ENCODE measurements around the gene KCNQ5.

The KCNQ5 gene

GRCh38 chr6:73079611-73079955 lies 457.7 kb downstream of the KCNQ5 start:
- H3K4me3 ChIP-seq (ENCODE audit: low read depth, low read length), result no peak overlapping the region
- peaks cover 0 to 3% of the 10 kb centered on the region in 2 experiments for H3K36me3 ChIP-seq (ENCODE audit: control insufficient read depth in 1 of 2, insufficient read depth in 2 of 2, low read length in 2 of 2)
- no peak for DNase-seq
- no peaks in the 10 kb centered on the region for H3K4me1 ChIP-seq (ENCODE audit: control insufficient read depth in 1 of 2, insufficient read depth in 2 of 2, low read length in 2 of 2)
- no peak overlapping the region for H2BK12ac ChIP-seq (ENCODE audit: low read length)
- H3K23ac ChIP-seq (ENCODE audit: low read length), result no peak overlapping the region
- no peak overlapping the region for H4K8ac ChIP-seq (ENCODE audit: low read depth, low read length)
- no peak overlapping the region for H4K12ac ChIP-seq (ENCODE audit: low read depth, low read length)
- no peaks in the 10 kb centered on the region for H3K9me3 ChIP-seq (ENCODE audit: insufficient read depth, low read depth, low read length)
- WGBS (ENCODE audit: extremely low coverage, insufficient coverage, insufficient read length), result no CpG with 5 or more reads among the region's 3 CpGs
- H2BK120ac ChIP-seq (ENCODE audit: insufficient read depth, low read length, poor library complexity), result no peak overlapping the region
- no peak overlapping the region for H3K27ac ChIP-seq (ENCODE audit: low read depth, low read length)
- H3K18ac ChIP-seq (ENCODE audit: low read length), result no peak overlapping the region
- H3K14ac ChIP-seq (ENCODE audit: low read length), result no peak overlapping the region
- H3K4me2 ChIP-seq (ENCODE audit: low read length), result no peak overlapping the region
- no peaks in the 10 kb centered on the region for H3K79me2 ChIP-seq (ENCODE audit: control insufficient read depth, insufficient read depth, low read length, poor library complexity)
- H4K91ac ChIP-seq (ENCODE audit: low read depth, low read length), result no peak overlapping the region
- no peaks in the 10 kb centered on the region for H3K79me1 ChIP-seq (ENCODE audit: low read length)
- H3K4ac ChIP-seq (ENCODE audit: low read depth, low read length), result no peak overlapping the region
- no peaks in the 10 kb centered on the region for H3K27me3 ChIP-seq (ENCODE audit: insufficient read depth, low read length)
- no peak overlapping the region for H2AK5ac ChIP-seq (ENCODE audit: low read length)
- no peak overlapping the region for H3K9ac ChIP-seq (ENCODE audit: low read length)
- H2BK5ac ChIP-seq (ENCODE audit: low read depth, low read length, poor library complexity), result no peak overlapping the region
- H2AFZ ChIP-seq (ENCODE audit: insufficient read depth, low read length, poor library complexity), result no peak overlapping the region

GRCh38 chr6:73079978-73080377 lies 458.1 kb downstream of the KCNQ5 start:
- Histone ChIP-seq H3K4me1 (ENCODE audit: control insufficient read depth in 1 of 2, insufficient read depth in 2 of 2, low read length in 2 of 2) (no peaks in the 10 kb centered on the region), H4K8ac (ENCODE audit: low read depth, low read length) (no peak overlapping the region), H3K9me3 (ENCODE audit: insufficient read depth, low read depth, low read length) (no peaks in the 10 kb centered on the region), H3K23ac (ENCODE audit: low read length) (no peak overlapping the region), H3K18ac (ENCODE audit: low read length) (no peak overlapping the region), H2AK5ac (ENCODE audit: low read length) (no peak overlapping the region), H3K4ac (ENCODE audit: low read depth, low read length) (no peak overlapping the region), H3K4me3 (ENCODE audit: low read depth, low read length) (no peak overlapping the region), H3K36me3 (ENCODE audit: control insufficient read depth in 1 of 2, insufficient read depth in 2 of 2, low read length in 2 of 2) (peaks cover 0 to 3% of the 10 kb centered on the region in 2 experiments), H2BK5ac (ENCODE audit: low read depth, low read length, poor library complexity) (no peak overlapping the region), H3K4me2 (ENCODE audit: low read length) (no peak overlapping the region), H3K9ac (ENCODE audit: low read length) (no peak overlapping the region), H3K14ac (ENCODE audit: low read length) (no peak overlapping the region), H3K27me3 (ENCODE audit: insufficient read depth, low read length) (no peaks in the 10 kb centered on the region), H2BK12ac (ENCODE audit: low read length) (no peak overlapping the region), H3K27ac (ENCODE audit: low read depth, low read length) (no peak overlapping the region), H2BK120ac (ENCODE audit: insufficient read depth, low read length, poor library complexity) (no peak overlapping the region), H2AFZ (ENCODE audit: insufficient read depth, low read length, poor library complexity) (no peak overlapping the region), H3K79me2 (ENCODE audit: control insufficient read depth, insufficient read depth, low read length, poor library complexity) (no peaks in the 10 kb centered on the region), H4K12ac (ENCODE audit: low read depth, low read length) (no peak overlapping the region), H3K79me1 (ENCODE audit: low read length) (no peaks in the 10 kb centered on the region), H4K91ac (ENCODE audit: low read depth, low read length) (no peak overlapping the region)
- WGBS (ENCODE audit: extremely low coverage, insufficient coverage, insufficient read length), result no CpG with 5 or more reads among the region's 3 CpGs
- DNase-seq, result no peak

- Histone ChIP-seq H3K14ac (ENCODE audit: low read length) (no peak overlapping the region), H2BK12ac (ENCODE audit: low read length) (no peak overlapping the region), H3K79me1 (ENCODE audit: low read length) (no peaks in the 10 kb centered on the region), H4K91ac (ENCODE audit: low read depth, low read length) (no peak overlapping the region), H3K4me1 (ENCODE audit: control insufficient read depth in 1 of 2, insufficient read depth in 2 of 2, low read length in 2 of 2) (peaks cover 0 to 3% of the 10 kb centered on the region in 2 experiments), H3K9me3 (ENCODE audit: insufficient read depth, low read depth, low read length) (no peaks in the 10 kb centered on the region), H3K36me3 (ENCODE audit: control insufficient read depth in 1 of 2, insufficient read depth in 2 of 2, low read length in 2 of 2) (peaks cover 0 to 3% of the 10 kb centered on the region in 2 experiments), H3K9ac (ENCODE audit: low read length) (no peak overlapping the region), H3K23ac (ENCODE audit: low read length) (no peak overlapping the region), H2BK5ac (ENCODE audit: low read depth, low read length, poor library complexity) (no peak overlapping the region), H3K4ac (ENCODE audit: low read depth, low read length) (no peak overlapping the region), H3K27ac (ENCODE audit: low read depth, low read length) (no peak overlapping the region), H2BK120ac (ENCODE audit: insufficient read depth, low read length, poor library complexity) (no peak overlapping the region), H3K4me3 (ENCODE audit: low read depth, low read length) (no peak overlapping the region), H4K8ac (ENCODE audit: low read depth, low read length) (no peak overlapping the region), H3K27me3 (ENCODE audit: insufficient read depth, low read length) (no peaks in the 10 kb centered on the region), H4K12ac (ENCODE audit: low read depth, low read length) (no peak overlapping the region), H3K79me2 (ENCODE audit: control insufficient read depth, insufficient read depth, low read length, poor library complexity) (no peaks in the 10 kb centered on the region), H2AK5ac (ENCODE audit: low read length) (no peak overlapping the region), H2AFZ (ENCODE audit: insufficient read depth, low read length, poor library complexity) (no peak overlapping the region), H3K4me2 (ENCODE audit: low read length) (no peak overlapping the region), H3K18ac (ENCODE audit: low read length) (no peak overlapping the region)
- no peak for DNase-seq
- WGBS (ENCODE audit: extremely low coverage, insufficient coverage, insufficient read length), result no CpG with 5 or more reads among the region's 2 CpGs
Measured at GRCh38 chr6:73081955-73082354, 460.1 kb downstream of the KCNQ5 start.

- H4K12ac ChIP-seq (ENCODE audit: low read depth, low read length), result no peak overlapping the region
- H4K91ac ChIP-seq (ENCODE audit: low read depth, low read length), result no peak overlapping the region
- H2BK5ac ChIP-seq (ENCODE audit: low read depth, low read length, poor library complexity), result no peak overlapping the region
Measured at GRCh38 chr6:73083886-73084285, 462.0 kb downstream of the KCNQ5 start.

More at GRCh38 chr6:73083886-73084285, 462.0 kb downstream of the KCNQ5 start:
- no peaks in the 10 kb centered on the region for H3K79me2 ChIP-seq (ENCODE audit: control insufficient read depth, insufficient read depth, low read length, poor library complexity)
- no peak overlapping the region for H2BK120ac ChIP-seq (ENCODE audit: insufficient read depth, low read length, poor library complexity)
- H4K8ac ChIP-seq (ENCODE audit: low read depth, low read length), result no peak overlapping the region
- no peak overlapping the region for H3K4ac ChIP-seq (ENCODE audit: low read depth, low read length)
- H3K18ac ChIP-seq (ENCODE audit: low read length), result no peak overlapping the region
- H2AK5ac ChIP-seq (ENCODE audit: low read length), result no peak overlapping the region
- H2AFZ ChIP-seq (ENCODE audit: insufficient read depth, low read length, poor library complexity), result no peak overlapping the region
- no peaks in the 10 kb centered on the region for H3K9me3 ChIP-seq (ENCODE audit: insufficient read depth, low read depth, low read length)
- no peak overlapping the region for H3K4me2 ChIP-seq (ENCODE audit: low read length)
- no CpG with 5 or more reads among the region's 3 CpGs for WGBS (ENCODE audit: extremely low coverage, insufficient coverage, insufficient read length)
- H3K4me1 ChIP-seq (ENCODE audit: control insufficient read depth in 1 of 2, insufficient read depth in 2 of 2, low read length in 2 of 2), result peaks cover 0 to 3% of the 10 kb centered on the region in 2 experiments
- DNase-seq, result no peak
- H3K14ac ChIP-seq (ENCODE audit: low read length), result no peak overlapping the region
- H3K4me3 ChIP-seq (ENCODE audit: low read depth, low read length), result no peak overlapping the region
- no peaks in the 10 kb centered on the region for H3K79me1 ChIP-seq (ENCODE audit: low read length)
- peaks cover 0 to 1% of the 10 kb centered on the region in 2 experiments for H3K36me3 ChIP-seq (ENCODE audit: control insufficient read depth in 1 of 2, insufficient read depth in 2 of 2, low read length in 2 of 2)
- no peak overlapping the region for H3K9ac ChIP-seq (ENCODE audit: low read length)
- no peak overlapping the region for H3K23ac ChIP-seq (ENCODE audit: low read length)
- H3K27ac ChIP-seq (ENCODE audit: low read depth, low read length), result no peak overlapping the region
- H3K27me3 ChIP-seq (ENCODE audit: insufficient read depth, low read length), result no peaks in the 10 kb centered on the region
- no peak overlapping the region for H2BK12ac ChIP-seq (ENCODE audit: low read length)
